HG03442 (cell line): ENCODE results near the gene RICTOR.

Experiments
- ATAC-seq: cut with Tn5 transposase; IDR thresholded peaks from one replicate; pipeline ENCODE4 v1.9.1; 2021; ENCODE audit warnings: mild to moderate bottlenecking, moderate library complexity; ENCODE audit not compliant: unreplicated experiment

RICTOR gene

DNA sequence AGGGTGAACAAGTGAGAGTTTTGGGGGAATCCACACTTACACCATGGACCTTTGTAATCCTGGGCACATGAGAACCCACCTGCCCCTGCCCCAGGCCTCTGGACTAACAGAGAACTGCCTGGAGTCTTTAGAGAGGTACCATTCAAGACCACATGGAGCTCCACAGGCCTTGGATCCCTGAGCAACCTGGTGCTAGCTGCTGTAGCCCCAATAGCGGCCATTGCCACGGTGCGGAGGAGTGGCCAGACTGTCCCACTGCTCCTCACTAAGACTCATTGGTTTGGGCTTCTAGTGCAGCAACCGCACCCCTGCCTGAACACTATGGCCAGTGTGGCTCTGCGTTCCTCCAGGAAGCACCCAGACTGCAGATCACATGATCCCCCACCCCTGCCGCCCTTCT lies 182.6 kb downstream of the RICTOR start:
- no peak for ATAC-seq

- ATAC-seq, result no peak
Observed at GRCh38 chr5:38889424-38889823, 184.8 kb downstream of the RICTOR start.

GRCh38 chr5:38888041-38888440 lies 186.2 kb downstream of the RICTOR start:
- no peak for ATAC-seq
